Measurements from ENCODE around the gene GPR25. TPM values are rescaled to one million over a fixed set of nuclear protein-coding genes. Genes with fewer than 3 reads are reported as not detected.

Gene GPR25
- total RNA-seq, 4 donors from 2014 or later, result 0.28 TPM; not detected in 3

- no peak for DNase-seq
- intact Hi-C loops (cut with DNase I; ENCODE audit: low total_unique reads), result no loop called here
- no peaks in the 10 kb centered on the region for H3K27me3 ChIP-seq
- H3K4me1 ChIP-seq, result no peaks in the 10 kb centered on the region
- H3K36me3 ChIP-seq, result no peaks in the 10 kb centered on the region
- no peak overlapping the region for H3K27ac ChIP-seq
- no peaks in the 10 kb centered on the region for H3K9me3 ChIP-seq
- TF ChIP-seq POLR2A (IDR thresholded peaks at IDR 0.05) (no peak), CTCF (IDR thresholded peaks at IDR 0.05) (no peak)
- H3K4me3 ChIP-seq, result no peak overlapping the region
These were observed 33.7 kb downstream of the GPR25 start for GRCh38 chr1:200906491-200906890.

- no peak overlapping the region for H3K27ac ChIP-seq
- intact Hi-C loops (cut with DNase I; ENCODE audit: low total_unique reads), result no loop called here
- no peaks in the 10 kb centered on the region for H3K4me1 ChIP-seq
- no peak overlapping the region for H3K4me3 ChIP-seq
- H3K36me3 ChIP-seq, result no peaks in the 10 kb centered on the region
- TF ChIP-seq CTCF (IDR thresholded peaks at IDR 0.05) (no peak), POLR2A (IDR thresholded peaks at IDR 0.05) (no peak)
- H3K27me3 ChIP-seq, result no peaks in the 10 kb centered on the region
- DNase-seq, result no peak
- no peaks in the 10 kb centered on the region for H3K9me3 ChIP-seq
These were observed 34.9 kb downstream of the GPR25 start for GRCh38 chr1:200907611-200908097.

- no peak overlapping the region for H3K27ac ChIP-seq
- H3K4me1 ChIP-seq, result no peaks in the 10 kb centered on the region
- no peaks in the 10 kb centered on the region for H3K9me3 ChIP-seq
- no peak overlapping the region for H3K4me3 ChIP-seq
- TF ChIP-seq POLR2A (IDR thresholded peaks at IDR 0.05), result no peak
- TF ChIP-seq CTCF (IDR thresholded peaks at IDR 0.05), result no peak
- no peaks in the 10 kb centered on the region for H3K36me3 ChIP-seq
- DNase-seq, result no peak
- no peaks in the 10 kb centered on the region for H3K27me3 ChIP-seq
- intact Hi-C loops (cut with DNase I; ENCODE audit: low total_unique reads), result no loop called here
These were observed 35.5 kb downstream of the GPR25 start for GRCh38 chr1:200908191-200908868.

GRCh38 chr1:200909071-200909470, 36.3 kb downstream of the GPR25 start:
- intact Hi-C loops (cut with DNase I; ENCODE audit: low total_unique reads), result no loop called here
- H3K4me1 ChIP-seq, result no peaks in the 10 kb centered on the region
- TF ChIP-seq POLR2A (IDR thresholded peaks at IDR 0.05), result no peak
- no peak for TF ChIP-seq CTCF (IDR thresholded peaks at IDR 0.05)
- H3K4me3 ChIP-seq, result no peak overlapping the region
- H3K36me3 ChIP-seq, result no peaks in the 10 kb centered on the region
- no peaks in the 10 kb centered on the region for H3K9me3 ChIP-seq
- no peak overlapping the region for H3K27ac ChIP-seq
- no peak for DNase-seq
- no peaks in the 10 kb centered on the region for H3K27me3 ChIP-seq

GRCh38 chr1:200909757-200910239, 37.0 kb downstream of the GPR25 start:
- TF ChIP-seq POLR2A (IDR thresholded peaks at IDR 0.05), result no peak
- TF ChIP-seq CTCF (IDR thresholded peaks at IDR 0.05), result no peak
- no peaks in the 10 kb centered on the region for H3K27me3 ChIP-seq
- H3K27ac ChIP-seq, result no peak overlapping the region
- no peaks in the 10 kb centered on the region for H3K4me1 ChIP-seq
- intact Hi-C loops (cut with DNase I; ENCODE audit: low total_unique reads), result no loop called here
- H3K4me3 ChIP-seq, result no peak overlapping the region
- H3K36me3 ChIP-seq, result no peaks in the 10 kb centered on the region
- no peak for DNase-seq
- no peaks in the 10 kb centered on the region for H3K9me3 ChIP-seq

Measured in uterus (tissue), 4 donors.